HUES6 (cell line): ENCODE data around the gene NCK1.
"Not testable (repeated sequence)": the region's sequence is repeated elsewhere in the genome, so short reads cannot be mapped to it uniquely, and the experiment has no call there.

ENCODE experiments used
- H3K27ac ChIP-seq: 2 replicates; pipeline ENCODE4 v1.7.0; 2013; ENCODE audit warnings: low read depth, mild to moderate bottlenecking, low read length, inconsistent platforms
- H3K27me3 ChIP-seq: 2 replicates; pipeline ENCODE4 v1.6.1; 2013; ENCODE audit warnings: low read length; ENCODE audit not compliant: control insufficient read depth, insufficient read depth
- H3K36me3 ChIP-seq: 2 replicates; pipeline ENCODE4 v1.6.1; 2013; ENCODE audit warnings: low read length; ENCODE audit not compliant: control insufficient read depth, insufficient read depth
- H3K4me1 ChIP-seq: 2 replicates; pipeline ENCODE4 v1.6.1; 2013; ENCODE audit warnings: low read length; ENCODE audit not compliant: control insufficient read depth, insufficient read depth
- H3K4me3 ChIP-seq: 2 replicates; pipeline ENCODE4 v1.5.1; 2013; ENCODE audit warnings: low read depth, low read length
- H3K9ac ChIP-seq: one replicate; pipeline ENCODE4 v1.6.1; 2013; ENCODE audit warnings: mild to moderate bottlenecking, low read length
- H3K9me3 ChIP-seq: 2 replicates; pipeline ENCODE4 v1.6.1; 2013; ENCODE audit warnings: low read depth, low read length; ENCODE audit not compliant: control insufficient read depth, insufficient read depth

NCK1 gene

GRCh38 chr3:136862617-136863322 lies 762 bp downstream of the NCK1 start:
- Histone ChIP-seq H3K4me1 (peaks cover 10% of the 10 kb centered on the region), H3K9ac (peak overlapping the region; percentile 85), H3K27me3 (no peaks in the 10 kb centered on the region), H3K4me3 (peak overlapping the region; percentile 93), H3K9me3 (no peaks in the 10 kb centered on the region), H3K36me3 (peaks cover 5% of the 10 kb centered on the region; the same call in 1 of the 2 replicates), H3K27ac (peak overlapping the region; percentile 54)

- Histone ChIP-seq H3K27me3 (no peaks in the 10 kb centered on the region), H3K9me3 (peaks cover 15% of the 10 kb centered on the region), H3K9ac (no peak overlapping the region), H3K4me1 (no peaks in the 10 kb centered on the region), H3K36me3 (peaks cover 28% of the 10 kb centered on the region), H3K4me3 (no peak overlapping the region), H3K27ac (no peak overlapping the region)
These were observed 7.3 kb downstream of the NCK1 start for GRCh38 chr3:136869282-136869681.

- H3K27ac ChIP-seq, H3K4me3 ChIP-seq, H3K9ac ChIP-seq, H3K27me3 ChIP-seq, H3K4me1 ChIP-seq: not testable (repeated sequence)
- Histone ChIP-seq H3K9me3 (peaks cover 18% of the 10 kb centered on the region), H3K36me3 (peaks cover 31% of the 10 kb centered on the region)
These were observed 10.2 kb downstream of the NCK1 start for GRCh38 chr3:136872258-136872657.

- not testable (repeated sequence) for H3K4me3 ChIP-seq, H3K4me1 ChIP-seq, H3K9ac ChIP-seq, H3K27ac ChIP-seq, H3K36me3 ChIP-seq, H3K27me3 ChIP-seq
- peaks cover 11% of the 10 kb centered on the region for H3K9me3 ChIP-seq
These were observed 17.5 kb downstream of the NCK1 start for GRCh38 chr3:136879510-136879909.

GRCh38 chr3:136882571-136882970 lies 20.6 kb downstream of the NCK1 start:
- no peaks in the 10 kb centered on the region for H3K27me3 ChIP-seq
- no peak overlapping the region for H3K4me3 ChIP-seq
- peaks cover 9% of the 10 kb centered on the region for H3K9me3 ChIP-seq
- no peak overlapping the region for H3K9ac ChIP-seq
- H3K36me3 ChIP-seq: no peaks in the 10 kb centered on the region
- H3K27ac ChIP-seq: no peak overlapping the region
- no peaks in the 10 kb centered on the region for H3K4me1 ChIP-seq

GRCh38 chr3:136883967-136884720 lies 22.1 kb downstream of the NCK1 start:
- 0 out of 2 replicates have a peak, but pooled peaks cover 2% of the 10 kb centered on the region for H3K36me3 ChIP-seq
- no peak overlapping the region for H3K9ac ChIP-seq
- H3K4me3 ChIP-seq: no peak overlapping the region
- no peaks in the 10 kb centered on the region for H3K27me3 ChIP-seq
- peaks cover 4% of the 10 kb centered on the region for H3K9me3 ChIP-seq
- no peaks in the 10 kb centered on the region for H3K4me1 ChIP-seq
- no peak overlapping the region for H3K27ac ChIP-seq

GRCh38 chr3:136885357-136886213 lies 23.6 kb downstream of the NCK1 start:
- no peak overlapping the region for H3K4me3 ChIP-seq
- 0 out of 2 replicates have a peak, but pooled peaks cover 3% of the 10 kb centered on the region for H3K36me3 ChIP-seq
- H3K9ac ChIP-seq: no peak overlapping the region
- no peak overlapping the region for H3K27ac ChIP-seq
- no peaks in the 10 kb centered on the region for H3K27me3 ChIP-seq
- no peaks in the 10 kb centered on the region for H3K4me1 ChIP-seq
- H3K9me3 ChIP-seq: peaks cover 4% of the 10 kb centered on the region; the same call in 1 of the 2 replicates

- Histone ChIP-seq H3K4me1 (peaks cover 9% of the 10 kb centered on the region), H3K9ac (no peak overlapping the region), H3K9me3 (peaks cover 10% of the 10 kb centered on the region; the same call in 1 of the 2 replicates), H3K27ac (no peak overlapping the region), H3K27me3 (no peaks in the 10 kb centered on the region), H3K36me3 (0 out of 2 replicates have a peak, but pooled peaks cover 3% of the 10 kb centered on the region), H3K4me3 (no peak overlapping the region)
These were observed 27.9 kb downstream of the NCK1 start for GRCh38 chr3:136889947-136890346.

GRCh38 chr3:136891934-136892855 lies 30.2 kb downstream of the NCK1 start:
- Histone ChIP-seq H3K36me3 (0 out of 2 replicates have a peak, but pooled peaks cover 3% of the 10 kb centered on the region), H3K4me1 (peaks cover 11% of the 10 kb centered on the region), H3K9me3 (peaks cover 10% of the 10 kb centered on the region; the same call in 1 of the 2 replicates), H3K9ac (no peak overlapping the region), H3K27me3 (no peaks in the 10 kb centered on the region), H3K27ac (no peak overlapping the region), H3K4me3 (no peak overlapping the region)

- Histone ChIP-seq H3K9ac (no peak overlapping the region), H3K4me1 (peaks cover 22% of the 10 kb centered on the region), H3K9me3 (peaks cover 10% of the 10 kb centered on the region; the same call in 1 of the 2 replicates), H3K4me3 (no peak overlapping the region), H3K27ac (no peak overlapping the region), H3K36me3 (0 out of 2 replicates have a peak, but pooled peaks cover 3% of the 10 kb centered on the region), H3K27me3 (no peaks in the 10 kb centered on the region)
These were observed 31.9 kb downstream of the NCK1 start for GRCh38 chr3:136893848-136894443.
